NB4 (cell line): ENCODE data around the gene DENND1A.

Experiments used
- DNase-seq: peaks from one replicate; pipeline ENCODE4 v3.0.0; 2010; ENCODE audit warnings: low read depth
- H3K4me3 ChIP-seq: one replicate; pipeline ENCODE4 v1.5.1; 2011; ENCODE audit warnings: mild to moderate bottlenecking, low read depth, low read length, moderate library complexity
- MYC ChIP-seq: IDR thresholded peaks from 2 replicates; pipeline ENCODE4 v1.6.1; 2011; ENCODE audit warnings: low read depth, low read length
- POLR2A ChIP-seq: IDR thresholded peaks from 2 replicates; pipeline ENCODE4 v1.6.1; 2011; ENCODE audit warnings: mild to moderate bottlenecking; ENCODE audit not compliant: insufficient read length; ENCODE audit errors: extremely low read depth
- TF ChIP-seq, protein P1 (sequence below): IDR thresholded peaks from one replicate; pipeline ENCODE4 v1.5.1; 2012; ENCODE audit warnings: low read depth, low read length
- TF ChIP-seq, protein P2 (sequence below): IDR thresholded peaks from 2 replicates; pipeline ENCODE4 v1.6.1; 2011; ENCODE audit warnings: low read depth, low read length

Gene DENND1A

GRCh38 chr9:123691765-123692303, 238.1 kb downstream of the DENND1A start:
- H3K4me3 ChIP-seq: no peak overlapping the region
- TF ChIP-seq, protein P1, sequence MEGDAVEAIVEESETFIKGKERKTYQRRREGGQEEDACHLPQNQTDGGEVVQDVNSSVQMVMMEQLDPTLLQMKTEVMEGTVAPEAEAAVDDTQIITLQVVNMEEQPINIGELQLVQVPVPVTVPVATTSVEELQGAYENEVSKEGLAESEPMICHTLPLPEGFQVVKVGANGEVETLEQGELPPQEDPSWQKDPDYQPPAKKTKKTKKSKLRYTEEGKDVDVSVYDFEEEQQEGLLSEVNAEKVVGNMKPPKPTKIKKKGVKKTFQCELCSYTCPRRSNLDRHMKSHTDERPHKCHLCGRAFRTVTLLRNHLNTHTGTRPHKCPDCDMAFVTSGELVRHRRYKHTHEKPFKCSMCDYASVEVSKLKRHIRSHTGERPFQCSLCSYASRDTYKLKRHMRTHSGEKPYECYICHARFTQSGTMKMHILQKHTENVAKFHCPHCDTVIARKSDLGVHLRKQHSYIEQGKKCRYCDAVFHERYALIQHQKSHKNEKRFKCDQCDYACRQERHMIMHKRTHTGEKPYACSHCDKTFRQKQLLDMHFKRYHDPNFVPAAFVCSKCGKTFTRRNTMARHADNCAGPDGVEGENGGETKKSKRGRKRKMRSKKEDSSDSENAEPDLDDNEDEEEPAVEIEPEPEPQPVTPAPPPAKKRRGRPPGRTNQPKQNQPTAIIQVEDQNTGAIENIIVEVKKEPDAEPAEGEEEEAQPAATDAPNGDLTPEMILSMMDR: no peak
- no peak for TF ChIP-seq MYC
- TF ChIP-seq, protein P2, sequence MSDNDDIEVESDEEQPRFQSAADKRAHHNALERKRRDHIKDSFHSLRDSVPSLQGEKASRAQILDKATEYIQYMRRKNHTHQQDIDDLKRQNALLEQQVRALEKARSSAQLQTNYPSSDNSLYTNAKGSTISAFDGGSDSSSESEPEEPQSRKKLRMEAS: no peak
- no peak for TF ChIP-seq POLR2A
- DNase-seq: no peak

GRCh38 chr9:123689701-123690428, 240.1 kb downstream of the DENND1A start:
- no peak for DNase-seq
- no peak overlapping the region for H3K4me3 ChIP-seq
- TF ChIP-seq POLR2A (no peak), MYC (no peak)
- TF ChIP-seq, protein P1: no peak
- TF ChIP-seq, protein P2: no peak

DNA sequence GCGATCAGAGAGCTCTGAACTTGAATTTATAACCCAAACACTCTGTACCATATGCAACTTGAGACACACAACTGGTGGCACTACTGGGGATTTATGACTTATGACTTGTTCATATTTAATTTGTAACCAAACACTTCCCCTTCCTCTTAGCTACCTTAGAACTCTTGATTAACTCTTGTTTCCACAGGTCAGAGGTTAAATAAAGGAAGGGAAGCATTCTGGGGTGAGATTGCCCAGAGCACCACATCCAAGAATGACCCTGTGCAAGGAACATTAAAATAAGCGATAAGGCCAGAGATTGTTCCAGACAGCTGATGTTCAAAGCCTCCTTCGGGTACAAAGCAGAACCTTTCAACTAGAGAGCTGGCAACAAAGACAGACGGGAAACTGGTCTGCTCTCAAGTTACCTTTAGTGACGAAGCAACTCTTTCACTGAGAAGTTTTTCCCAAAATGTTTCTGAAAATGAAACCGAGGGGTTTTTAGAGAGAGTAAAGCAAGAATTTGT, 242.6 kb downstream of the DENND1A start:
- no peak overlapping the region for H3K4me3 ChIP-seq

DNA sequence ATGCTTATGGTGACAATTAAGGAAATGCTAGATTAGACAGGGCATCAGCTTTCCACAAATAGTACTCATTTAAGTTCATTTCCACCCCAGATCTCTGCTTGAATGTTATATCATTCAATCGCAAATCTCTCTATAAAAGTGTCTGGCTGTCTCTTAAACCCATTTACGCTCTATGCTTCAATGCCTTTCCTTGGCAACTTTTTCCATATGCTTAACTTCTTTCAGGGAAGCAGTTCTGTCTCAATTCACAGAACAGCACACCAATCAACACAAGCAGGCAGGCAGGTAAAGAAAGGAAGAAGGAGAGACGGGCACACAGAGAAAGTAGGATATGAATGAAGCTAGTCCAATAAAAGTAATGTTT, 243.1 kb downstream of the DENND1A start:
- no peak overlapping the region for H3K4me3 ChIP-seq
- TF ChIP-seq, protein P1: no peak
- TF ChIP-seq POLR2A (no peak), MYC (no peak)
- TF ChIP-seq, protein P2: no peak
- no peak for DNase-seq

More for the DNA sequence above, 242.6 kb downstream of the DENND1A start:
- DNase-seq: peak; percentile 18
- TF ChIP-seq MYC (no peak), POLR2A (no peak)
- TF ChIP-seq, protein P2: no peak
- TF ChIP-seq, protein P1: no peak

GRCh38 chr9:123686131-123686828, 243.6 kb downstream of the DENND1A start:
- TF ChIP-seq, protein P1: no peak
- TF ChIP-seq, protein P2: no peak
- TF ChIP-seq POLR2A (no peak), MYC (no peak)
- no peak overlapping the region for H3K4me3 ChIP-seq
- no peak for DNase-seq
